Measurements from ENCODE around the gene FAM20A. TPM values are rescaled to one million over a fixed set of nuclear protein-coding genes. Genes with fewer than 3 reads are reported as not detected.

The FAM20A gene
- total and polyA plus RNA-seq, 9 of the 15 experiments (the other 6 are each of a cell fraction or from before 2014, with no cell fraction given), result 0.07 TPM; not detected in 8

GRCh38 chr17:68511671-68512246 is 89.4 kb downstream of the FAM20A start (continued):
- peak; percentile 21; the same call in 1 of the 2 replicates for TF ChIP-seq RREB1 (CRISPR knock-in tag; IDR thresholded peaks at IDR 0.05)
- peak; percentile 60 for TF ChIP-seq BRD9 (IDR thresholded peaks at IDR 0.05; ENCODE audit: low read depth, partially characterized antibody)
- TF ChIP-seq TOE1 (IDR thresholded peaks at IDR 0.05; ENCODE audit: borderline replicate concordance), result peak; percentile 91
- no peak for TF ChIP-seq TOE1 (CRISPR knock-in tag; IDR thresholded peaks at IDR 0.05; ENCODE audit: borderline replicate concordance, low read depth)
- peak; percentile 58; the same call in 1 of the 2 replicates for TF ChIP-seq FOXP1 (CRISPR knock-in tag; IDR thresholded peaks at IDR 0.05)
- TF ChIP-seq MBD1 (CRISPR knock-in tag; IDR thresholded peaks at IDR 0.05), result no peak
- no peak for TF ChIP-seq FOXM1 (IDR thresholded peaks at IDR 0.05; ENCODE audit: low read depth)
- no peak for TF ChIP-seq FOXM1 (CRISPR knock-in tag; IDR thresholded peaks at IDR 0.05; ENCODE audit: low read depth)
- no peak for TF ChIP-seq SREBF2 (CRISPR knock-in tag; IDR thresholded peaks at IDR 0.05)
- peak; percentile 92 for TF ChIP-seq E2F6 (IDR thresholded peaks at IDR 0.05; ENCODE audit: borderline replicate concordance in 1 of 2, extremely low read depth in 1 of 2, insufficient read depth in 1 of 2, insufficient read length in 1 of 2, low read depth in 1 of 2, low read length in 1 of 2, poor library complexity in 1 of 2, severe bottlenecking in 1 of 2)
- no peak for TF ChIP-seq CSDE1 (IDR thresholded peaks at IDR 0.05)
- TF ChIP-seq MAZ (CRISPR knock-in tag; conservative IDR thresholded peaks at IDR 0.05 in 1 of 2, IDR thresholded peaks at IDR 0.05 in 1 of 2), result peak; percentile 69 to 70; a peak in 2 of 4 replicates
- TF ChIP-seq SMAD3 (CRISPR knock-in tag; conservative IDR thresholded peaks at IDR 0.05), result no peak
- TF ChIP-seq HDAC2 (IDR thresholded peaks at IDR 0.05), result peak; percentile 86
- TF ChIP-seq NRF1 (conservative IDR thresholded peaks at IDR 0.05 in 1 of 2, IDR thresholded peaks at IDR 0.05 in 1 of 2), result peak; percentile 64 to 73
- TF ChIP-seq MCM7 (IDR thresholded peaks at IDR 0.05), result no peak
- TF ChIP-seq HMGXB4 (CRISPR knock-in tag; IDR thresholded peaks at IDR 0.05), result 0 out of 2 replicates have a peak, but pooled peaks have one; percentile 22
- peak; percentile 27 for TF ChIP-seq NCOA4 (IDR thresholded peaks at IDR 0.05; ENCODE audit: partially characterized antibody)

All from K562 (cell line).